GM10266 (cell line): ENCODE results near the gene ATP5ME.

Experiments used
- DNase-seq: peaks from one replicate; pipeline ENCODE4 v3.0.0; 2012; ENCODE audit errors: extremely low spot score
- TF ChIP-seq, protein P1 (sequence below): IDR thresholded peaks from 2 replicates; pipeline ENCODE4 v1.5.1; 2012; ENCODE audit warnings: mild to moderate bottlenecking, low read depth; ENCODE audit not compliant: control insufficient read depth, insufficient read depth; ENCODE audit errors: missing control alignments

ATP5ME gene

DNA sequence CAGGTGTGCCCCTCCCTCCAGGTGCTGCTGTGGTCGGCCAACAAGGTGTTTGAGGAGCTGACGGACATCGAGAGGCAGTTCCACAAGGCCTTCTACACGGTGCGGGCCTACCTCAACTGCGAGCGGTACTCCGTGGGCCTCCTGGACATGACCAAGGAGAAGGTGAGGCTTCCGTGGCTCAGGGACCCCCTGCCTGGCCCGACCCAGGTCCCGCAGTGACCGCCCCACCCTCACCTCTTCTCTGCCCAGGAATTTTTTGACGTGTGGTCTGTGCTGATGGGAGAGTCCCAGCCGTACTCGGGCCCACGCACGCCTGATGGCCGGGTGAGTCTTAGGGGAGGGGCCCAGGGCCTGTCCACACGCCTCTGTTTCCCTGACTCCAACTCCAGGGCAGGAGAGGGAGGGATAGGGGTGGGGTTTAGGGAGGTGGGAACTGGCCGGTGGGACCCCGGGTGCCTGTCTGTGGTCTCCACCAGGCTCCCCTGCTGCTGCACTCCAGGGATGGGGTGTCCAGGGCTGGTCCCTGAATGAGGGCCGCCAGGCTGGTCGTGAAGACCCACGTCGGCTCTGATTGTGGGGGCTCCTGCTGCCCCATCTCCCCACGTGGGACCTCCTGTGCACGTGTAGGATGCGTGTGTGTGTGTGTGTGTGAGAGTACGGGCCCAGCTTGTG is 20.1 kb downstream of the ATP5ME start:
- TF ChIP-seq, protein P1, sequence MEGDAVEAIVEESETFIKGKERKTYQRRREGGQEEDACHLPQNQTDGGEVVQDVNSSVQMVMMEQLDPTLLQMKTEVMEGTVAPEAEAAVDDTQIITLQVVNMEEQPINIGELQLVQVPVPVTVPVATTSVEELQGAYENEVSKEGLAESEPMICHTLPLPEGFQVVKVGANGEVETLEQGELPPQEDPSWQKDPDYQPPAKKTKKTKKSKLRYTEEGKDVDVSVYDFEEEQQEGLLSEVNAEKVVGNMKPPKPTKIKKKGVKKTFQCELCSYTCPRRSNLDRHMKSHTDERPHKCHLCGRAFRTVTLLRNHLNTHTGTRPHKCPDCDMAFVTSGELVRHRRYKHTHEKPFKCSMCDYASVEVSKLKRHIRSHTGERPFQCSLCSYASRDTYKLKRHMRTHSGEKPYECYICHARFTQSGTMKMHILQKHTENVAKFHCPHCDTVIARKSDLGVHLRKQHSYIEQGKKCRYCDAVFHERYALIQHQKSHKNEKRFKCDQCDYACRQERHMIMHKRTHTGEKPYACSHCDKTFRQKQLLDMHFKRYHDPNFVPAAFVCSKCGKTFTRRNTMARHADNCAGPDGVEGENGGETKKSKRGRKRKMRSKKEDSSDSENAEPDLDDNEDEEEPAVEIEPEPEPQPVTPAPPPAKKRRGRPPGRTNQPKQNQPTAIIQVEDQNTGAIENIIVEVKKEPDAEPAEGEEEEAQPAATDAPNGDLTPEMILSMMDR: no peak
- no peak for DNase-seq

DNA sequence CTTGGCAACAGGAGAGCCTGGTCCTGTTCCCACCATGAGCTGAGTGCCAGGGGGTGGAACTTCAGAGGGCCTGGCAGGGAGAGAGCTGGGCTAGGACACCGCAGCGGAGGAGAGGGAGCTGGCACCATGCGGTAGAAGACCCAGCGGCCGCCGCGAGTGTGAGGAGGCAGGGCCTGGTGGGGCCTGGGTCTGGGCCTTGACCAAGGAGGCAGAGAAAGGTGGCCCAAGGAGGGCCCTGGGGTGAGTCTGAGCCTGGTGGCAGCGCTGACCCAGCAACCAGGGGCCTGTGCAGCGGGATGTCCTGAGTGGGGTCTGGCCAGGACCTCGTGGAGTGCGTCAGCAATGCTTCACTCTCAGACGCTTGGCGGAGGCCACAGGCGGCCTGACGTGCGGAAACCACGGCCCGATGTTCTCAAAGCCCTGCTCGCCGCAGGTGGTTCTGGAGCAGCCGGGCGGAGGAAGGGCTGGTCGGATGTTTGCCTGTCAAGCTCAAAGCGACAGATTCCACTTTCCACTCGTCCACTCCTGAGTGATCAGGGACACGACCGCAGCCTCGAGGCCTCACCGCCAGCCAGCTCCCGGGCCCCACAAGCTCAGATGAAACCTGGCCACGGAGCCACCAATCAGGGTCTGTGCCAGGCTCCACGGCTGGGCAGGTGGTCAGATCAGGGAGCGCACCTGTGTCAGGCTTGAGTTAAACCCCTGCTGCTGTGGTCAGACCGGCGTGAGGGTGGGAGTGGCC is 20.8 kb downstream of the ATP5ME start:
- DNase-seq: no peak
- TF ChIP-seq, protein P1: no peak

DNA sequence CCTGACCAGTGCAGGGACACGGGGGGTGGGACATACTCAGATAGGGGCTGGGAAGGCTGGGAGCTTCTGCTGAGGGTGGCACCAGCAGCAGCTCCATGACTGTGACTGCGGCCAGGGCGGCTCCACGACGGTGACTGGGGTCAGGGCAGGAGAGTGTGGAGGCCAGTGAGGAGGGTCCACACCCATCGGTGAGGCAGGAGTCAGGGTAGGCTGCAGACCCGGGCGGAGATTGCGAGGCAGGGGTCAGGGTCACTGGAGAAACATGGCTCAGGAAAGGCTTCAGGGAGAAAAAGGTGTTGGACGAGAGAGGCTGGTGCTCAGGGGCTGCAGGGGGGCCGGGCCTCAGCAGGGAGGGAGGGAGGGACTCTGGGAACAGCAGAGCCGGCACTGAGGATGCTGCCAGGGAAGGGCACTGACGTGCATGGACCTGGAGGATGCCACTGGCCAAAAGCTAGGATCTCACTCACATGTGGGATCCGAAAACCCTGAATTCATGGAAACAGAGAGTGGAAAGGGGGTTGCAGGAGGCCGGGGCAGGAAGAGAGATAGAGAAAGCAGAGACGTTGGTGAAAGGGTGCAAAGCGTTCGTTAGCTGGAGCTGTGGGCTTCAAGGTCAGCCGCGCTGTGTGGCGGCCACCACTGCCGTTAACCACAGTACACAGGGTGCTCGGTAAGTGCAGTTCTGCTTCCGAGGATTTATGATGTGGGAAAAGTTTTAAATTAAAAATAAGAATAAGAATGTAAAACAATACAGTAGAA is 22.0 kb downstream of the ATP5ME start:
- DNase-seq: no peak
- TF ChIP-seq, protein P1: no peak

DNA sequence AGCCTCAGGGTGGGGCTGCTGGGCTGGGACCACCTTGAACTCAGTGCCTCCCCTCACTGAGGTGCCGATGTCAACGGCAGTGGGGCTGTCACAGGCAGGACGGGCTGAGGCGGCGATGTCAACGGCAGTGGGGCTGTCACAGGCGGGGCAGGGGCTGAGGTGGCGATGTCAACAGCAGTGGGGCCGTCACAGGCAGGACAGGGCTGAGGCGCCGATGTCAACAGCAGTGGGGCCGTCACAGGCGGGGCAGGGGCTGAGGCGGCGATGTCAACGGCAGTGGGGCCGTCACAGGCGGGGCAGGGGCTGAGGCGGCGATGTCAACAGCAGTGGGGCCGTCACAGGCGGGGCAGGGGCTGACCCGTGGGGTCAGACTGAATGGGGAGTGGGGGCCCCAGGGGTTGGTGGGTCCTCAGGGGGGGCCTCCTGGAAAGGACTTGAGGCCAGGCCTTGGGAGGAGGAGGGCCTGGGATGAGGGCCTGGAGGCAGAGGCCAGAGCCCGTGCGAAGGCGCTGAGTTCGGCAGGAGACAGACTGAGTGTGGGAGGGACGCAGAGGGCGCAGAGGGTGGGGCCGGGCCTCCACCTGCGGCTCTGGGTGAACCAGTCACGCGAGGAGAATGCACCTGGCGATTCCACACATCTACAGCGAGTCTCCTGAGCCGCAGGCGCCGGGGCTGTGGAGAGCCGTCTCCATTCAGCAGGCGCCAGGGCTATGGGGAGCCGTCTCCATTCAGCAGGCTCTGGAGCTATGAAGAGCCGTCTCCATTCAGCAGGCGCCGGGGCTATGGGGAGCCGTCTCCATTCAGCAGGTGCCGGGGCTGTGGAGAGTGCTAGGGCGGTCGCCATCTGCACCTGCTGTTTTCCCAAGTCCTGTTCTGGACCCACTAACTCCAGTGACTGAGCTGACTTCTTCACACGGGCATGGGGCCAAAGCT is 22.9 kb downstream of the ATP5ME start:
- TF ChIP-seq, protein P1: no peak
- DNase-seq: no peak

DNA sequence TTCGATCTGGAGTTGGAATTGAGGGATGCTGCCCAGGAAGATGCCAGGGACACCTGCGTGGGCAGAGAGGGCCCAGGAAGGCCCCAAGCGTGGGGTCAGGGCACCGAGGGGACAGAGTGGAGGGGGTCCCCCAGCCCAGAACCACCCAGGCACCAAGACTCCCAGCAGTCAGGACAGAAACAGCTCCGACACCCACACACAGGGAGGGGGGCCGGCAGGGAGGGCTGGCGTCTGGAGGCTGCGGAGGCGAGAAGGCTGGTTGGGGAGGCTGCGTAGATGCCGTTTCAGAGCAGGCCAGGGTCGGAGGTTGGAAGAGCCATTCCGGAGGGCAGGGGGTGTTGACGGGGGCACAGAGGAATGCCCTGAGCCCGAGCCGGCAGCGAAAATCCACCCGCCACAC is 23.6 kb downstream of the ATP5ME start:
- TF ChIP-seq, protein P1: no peak

DNA sequence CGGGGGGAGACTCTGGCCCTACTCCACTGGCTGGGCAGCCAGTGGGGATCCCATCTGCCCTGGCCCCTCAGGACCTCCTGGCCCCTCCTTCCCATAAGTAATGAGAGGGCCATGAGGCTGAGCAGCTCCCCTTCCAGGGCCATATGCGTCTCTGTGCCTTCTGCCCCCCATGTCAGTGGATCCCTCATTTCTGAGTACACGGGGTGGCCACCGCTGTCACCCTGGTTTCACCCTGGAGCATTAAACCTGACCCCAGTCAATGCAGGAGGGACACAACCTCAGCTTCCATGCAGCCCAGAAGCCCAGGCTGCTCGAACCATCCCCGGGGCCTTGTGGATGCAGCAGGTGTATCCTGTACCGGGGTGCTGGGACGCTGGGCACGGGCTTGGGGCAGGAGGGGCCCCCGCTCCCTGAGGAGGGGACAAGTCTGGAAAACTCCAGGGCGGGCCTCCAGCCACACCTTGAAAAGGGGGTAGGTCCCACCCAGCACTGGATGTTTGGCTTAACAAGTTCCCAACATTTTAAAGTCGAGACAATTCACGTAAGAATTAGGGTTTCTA is 24.2 kb downstream of the ATP5ME start:
- no peak for DNase-seq
- TF ChIP-seq, protein P1: no peak

More for the DNA sequence above, 23.6 kb downstream of the ATP5ME start:
- no peak for DNase-seq
